Middle frontal gyrus (tissue), 1 donor: ENCODE results near the gene TMEM19.
"Not testable (repeated sequence)": the region's sequence is repeated elsewhere in the genome, so short reads cannot be mapped to it uniquely, and the experiment has no call there.

Experiments
- DNase-seq: peaks from one replicate; pipeline ENCODE4 v3.0.0-alpha.2; 2015; ENCODE audit warnings: low spot score; ENCODE audit errors: extremely low spot score

TMEM19 gene

DNA sequence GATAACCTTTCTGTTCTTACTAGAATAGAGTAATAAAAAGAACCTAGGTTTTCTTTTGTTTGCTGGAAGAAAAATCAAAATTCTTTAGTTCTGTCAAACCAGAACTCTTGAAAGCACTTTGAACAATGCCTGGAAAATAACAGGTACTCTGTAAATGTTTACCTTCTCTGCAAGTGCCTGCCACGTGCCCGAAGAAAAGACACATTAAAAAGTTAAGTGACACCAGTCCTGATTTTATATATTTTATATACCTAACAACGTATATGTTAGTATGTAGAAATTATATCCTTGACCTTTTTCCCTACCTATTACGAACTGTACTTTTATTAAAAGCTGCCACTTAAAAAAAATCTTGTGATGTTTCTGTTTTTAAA, 20.8 kb upstream of the TMEM19 start:
- no peak for DNase-seq

GRCh38 chr12:71666259-71666658, 19.6 kb upstream of the TMEM19 start:
- no peak for DNase-seq

GRCh38 chr12:71671311-71671710, 14.6 kb upstream of the TMEM19 start:
- DNase-seq = no peak

- no peak for DNase-seq
Observed at GRCh38 chr12:71671816-71672215, 14.1 kb upstream of the TMEM19 start.

DNA sequence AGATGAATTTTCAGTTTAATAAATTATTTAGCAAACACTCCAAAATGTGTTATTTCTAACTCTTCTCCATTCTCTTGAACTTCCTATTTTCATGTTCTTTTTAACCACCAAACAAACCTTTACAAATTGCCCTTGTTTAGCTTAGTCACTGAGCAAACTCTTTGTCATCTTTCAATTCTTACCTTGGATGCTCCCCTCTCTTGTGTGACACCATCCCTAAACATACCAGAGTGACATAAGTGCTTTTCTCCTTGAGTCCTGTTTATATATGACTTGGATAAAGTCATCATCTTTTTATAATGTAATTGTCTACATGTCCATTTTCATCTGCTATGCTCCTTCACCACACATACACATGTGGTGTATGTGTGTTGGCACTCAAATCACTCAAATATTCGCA, 3.4 kb upstream of the TMEM19 start:
- no peak for DNase-seq

- DNase-seq = no peak
Observed at GRCh38 chr12:71683633-71684032, 2.2 kb upstream of the TMEM19 start.

- no peak for DNase-seq
Observed at GRCh38 chr12:71684081-71684480, 1.8 kb upstream of the TMEM19 start.

GRCh38 chr12:71685312-71685906, 473 bp upstream of the TMEM19 start:
- DNase-seq = no peak

DNA sequence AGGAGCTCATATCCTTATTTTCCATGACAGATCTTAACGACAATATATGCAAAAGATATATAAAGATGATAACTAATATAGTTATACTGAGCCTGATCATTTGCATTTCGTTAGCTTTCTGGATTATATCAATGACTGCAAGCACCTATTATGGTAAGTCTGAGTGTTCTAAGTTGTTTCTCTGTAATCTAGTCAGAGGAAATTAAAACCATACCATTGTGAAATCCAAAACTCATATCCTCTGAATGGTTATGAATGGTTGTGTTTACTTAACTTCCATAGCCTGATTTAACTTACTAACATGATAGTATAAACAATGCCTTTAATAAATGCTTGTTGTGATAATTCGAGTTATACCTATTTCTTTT, 760 bp downstream of the TMEM19 start:
- DNase-seq = no peak

- not testable (repeated sequence) for DNase-seq
Observed at GRCh38 chr12:71687172-71687571, 1.3 kb downstream of the TMEM19 start.

DNA sequence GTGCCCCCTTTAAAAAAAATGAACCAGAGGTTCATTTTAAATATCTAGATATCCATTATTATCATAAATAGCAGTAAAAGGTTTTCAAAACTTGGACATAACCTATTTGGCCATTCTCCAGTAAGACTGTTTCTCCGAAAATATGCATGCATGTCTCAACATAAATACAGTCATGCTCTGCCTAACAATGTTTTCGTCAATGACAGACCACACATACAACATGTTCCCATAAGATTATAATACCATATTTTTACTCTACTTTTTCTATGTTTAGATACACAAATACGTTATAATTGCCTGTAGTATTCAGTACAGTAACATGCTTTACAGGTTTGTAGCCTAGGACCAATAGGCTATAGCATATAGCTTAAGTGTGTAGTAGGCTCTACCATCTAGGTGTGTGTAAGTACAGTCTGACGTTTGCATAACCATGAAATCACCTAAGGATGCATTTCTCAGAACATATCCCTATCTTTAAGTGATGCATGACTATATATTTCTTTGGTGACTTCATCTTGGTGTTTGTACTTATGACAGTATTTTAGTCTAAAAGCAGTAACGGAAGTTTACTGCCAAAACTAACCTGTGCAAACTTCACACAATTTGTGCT, 3.2 kb downstream of the TMEM19 start:
- no peak for DNase-seq

DNA sequence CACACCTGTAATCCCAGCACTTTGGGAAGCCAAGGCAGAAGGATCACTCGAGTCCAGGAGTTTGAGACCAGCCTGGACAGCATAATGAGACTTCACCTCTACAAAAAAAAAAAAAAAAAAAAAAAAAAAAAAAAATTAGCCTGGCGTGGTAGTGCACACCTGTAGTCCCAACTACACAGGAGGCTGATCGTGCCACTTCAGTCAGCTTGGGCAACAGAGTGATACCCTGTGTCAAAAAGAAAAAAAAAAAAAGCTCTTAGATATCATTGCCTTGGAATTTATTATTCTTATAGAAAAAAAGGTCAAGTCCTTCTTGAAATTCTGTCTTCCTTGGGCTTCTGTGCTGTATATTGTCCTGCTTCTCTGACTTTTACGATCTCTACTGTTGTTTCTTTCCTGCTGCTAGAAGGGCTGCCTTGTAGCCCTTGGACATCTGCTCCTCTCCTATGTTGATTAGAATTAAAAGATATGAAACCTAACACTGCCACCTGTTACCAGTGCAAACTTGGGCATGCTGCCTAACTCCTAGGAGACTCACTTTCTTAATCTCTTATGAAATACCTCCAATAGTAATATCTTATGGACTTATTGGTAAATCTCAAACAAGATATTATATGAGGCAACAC, 5.7 kb downstream of the TMEM19 start:
- DNase-seq = no peak

- DNase-seq = no peak
Observed at GRCh38 chr12:71693126-71693525, 7.2 kb downstream of the TMEM19 start.

- not testable (repeated sequence) for DNase-seq
Observed at GRCh38 chr12:71693651-71694050, 7.8 kb downstream of the TMEM19 start.

DNA sequence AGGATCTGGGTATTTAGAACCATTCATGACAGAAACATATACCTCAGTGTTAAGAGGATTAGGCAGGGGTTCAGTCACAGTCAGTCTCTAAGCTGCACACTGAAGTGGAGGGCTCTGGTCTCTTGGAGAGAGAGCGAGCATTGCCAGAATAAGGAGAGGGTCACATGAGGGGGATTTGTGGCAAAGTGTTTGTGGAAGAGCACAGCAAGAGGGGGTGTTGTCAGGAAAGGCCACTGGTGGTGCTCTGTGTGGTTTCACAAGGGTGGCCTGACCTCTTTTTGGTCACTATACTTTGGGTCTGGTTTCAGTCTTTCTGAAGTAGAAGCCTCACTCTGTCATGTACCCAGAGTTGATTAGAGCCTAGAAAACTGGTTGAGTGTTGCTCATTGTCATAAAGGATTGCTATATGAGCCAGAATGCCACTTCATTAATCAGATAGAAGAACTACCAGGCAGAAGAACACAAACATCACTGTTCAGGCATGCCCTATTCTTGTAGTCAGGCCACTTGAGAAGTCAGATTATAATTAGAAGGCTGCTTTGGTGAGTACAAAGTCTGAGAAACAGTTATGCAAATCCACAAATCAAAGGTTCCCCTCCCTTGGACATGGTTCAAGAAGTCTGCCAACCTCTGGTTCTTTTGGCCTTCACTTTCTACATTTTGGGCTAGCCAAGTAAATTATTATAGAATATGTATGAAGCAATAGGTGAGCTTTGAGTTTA, 8.4 kb downstream of the TMEM19 start:
- DNase-seq = no peak

GRCh38 chr12:71695782-71696181, 9.9 kb downstream of the TMEM19 start:
- no peak for DNase-seq

DNA sequence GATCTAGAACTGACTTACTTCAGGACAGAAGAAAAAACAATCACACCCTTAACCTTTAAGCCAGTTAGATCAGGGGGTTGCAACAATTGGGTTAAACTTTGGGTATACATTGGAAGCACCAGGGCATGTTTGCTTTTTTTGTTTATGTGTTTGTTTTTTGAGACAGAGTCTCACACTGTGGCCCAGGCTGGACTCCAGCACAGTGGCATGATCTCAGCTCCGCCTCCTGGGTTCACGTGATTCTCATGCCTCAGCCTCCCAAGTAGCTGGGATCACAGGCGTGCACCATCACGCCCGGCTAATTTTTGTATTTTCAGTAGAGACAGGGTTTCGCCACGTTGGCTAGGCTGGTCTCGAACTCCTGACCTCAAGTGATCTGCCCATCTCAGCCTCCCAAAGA, 16.3 kb downstream of the TMEM19 start:
- DNase-seq = not testable (repeated sequence)

- DNase-seq = no peak
Observed at GRCh38 chr12:71702590-71702989, 16.7 kb downstream of the TMEM19 start.

DNA sequence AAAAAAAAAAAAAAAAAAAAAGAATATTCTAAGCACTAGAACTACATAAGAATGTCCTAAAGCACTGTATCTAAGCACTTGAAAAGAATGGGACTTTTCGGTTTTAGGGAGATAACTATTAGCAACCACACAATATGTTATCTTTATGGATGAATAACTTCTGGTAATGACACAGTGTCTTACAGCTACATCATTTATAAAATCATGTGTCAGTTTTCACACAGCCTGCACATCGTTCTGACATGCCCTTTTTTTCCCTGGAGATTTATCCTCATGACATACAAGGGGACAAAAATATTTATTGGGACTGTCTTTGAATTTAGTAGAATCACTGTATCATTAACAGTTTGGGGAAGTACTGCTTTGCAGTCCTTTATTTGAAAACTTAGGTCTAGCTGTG, 17.3 kb downstream of the TMEM19 start:
- DNase-seq = no peak

GRCh38 chr12:71704920-71705319, 19.0 kb downstream of the TMEM19 start:
- DNase-seq = no peak

- DNase-seq = no peak
Observed at GRCh38 chr12:71708658-71709057, 22.8 kb downstream of the TMEM19 start.

DNA sequence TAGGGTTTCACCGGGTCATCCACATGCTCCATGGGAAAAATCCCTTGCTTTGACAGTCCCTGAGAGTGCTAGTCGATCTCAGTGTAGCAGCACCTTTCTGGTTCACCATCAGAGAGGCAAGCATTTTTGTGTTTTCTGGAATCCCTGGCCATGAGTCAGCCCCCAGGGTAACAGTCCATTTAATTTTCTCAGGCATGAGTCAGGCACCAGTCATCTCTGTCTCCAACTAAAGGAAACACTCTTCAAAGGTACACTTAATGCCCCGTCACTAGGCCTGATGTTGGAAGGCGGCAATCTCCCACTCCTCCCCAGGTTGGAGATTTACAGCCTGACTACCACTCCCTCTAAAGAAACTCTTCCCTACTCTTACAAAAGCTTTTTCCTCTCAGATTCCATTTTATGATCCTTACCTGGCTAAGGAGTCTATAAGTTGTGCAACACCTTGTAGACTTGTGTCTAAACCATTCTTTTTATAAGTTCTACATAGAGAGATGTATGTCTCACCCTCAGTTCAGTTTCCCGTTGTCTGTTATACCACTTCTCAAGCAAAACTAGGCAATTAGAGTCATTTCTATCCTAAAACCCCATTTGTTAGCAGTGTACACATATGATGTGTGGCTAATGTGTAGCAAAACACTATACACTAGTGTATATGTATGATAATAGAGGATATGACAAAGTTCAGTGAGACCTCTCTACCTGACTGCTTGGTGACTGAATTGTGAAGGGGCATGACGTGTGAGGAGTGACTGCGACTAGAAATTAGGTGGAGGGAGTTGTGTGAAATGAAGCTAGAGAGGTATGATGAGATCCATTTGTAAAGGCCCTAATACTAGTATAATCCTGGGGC, 24.6 kb downstream of the TMEM19 start:
- DNase-seq = no peak
